NK-92 (cell line): ENCODE results near the gene SYNJ2.
"Not testable (repeated sequence)": the region's sequence is repeated elsewhere in the genome, so short reads cannot be mapped to it uniquely, and the experiment has no call there.

Source experiments
- DNase-seq: peaks from one replicate; lab custom pipeline; 2025; ENCODE audit not compliant: unreplicated experiment; lab: John Stamatoyannopoulos, UW

Gene SYNJ2

DNA sequence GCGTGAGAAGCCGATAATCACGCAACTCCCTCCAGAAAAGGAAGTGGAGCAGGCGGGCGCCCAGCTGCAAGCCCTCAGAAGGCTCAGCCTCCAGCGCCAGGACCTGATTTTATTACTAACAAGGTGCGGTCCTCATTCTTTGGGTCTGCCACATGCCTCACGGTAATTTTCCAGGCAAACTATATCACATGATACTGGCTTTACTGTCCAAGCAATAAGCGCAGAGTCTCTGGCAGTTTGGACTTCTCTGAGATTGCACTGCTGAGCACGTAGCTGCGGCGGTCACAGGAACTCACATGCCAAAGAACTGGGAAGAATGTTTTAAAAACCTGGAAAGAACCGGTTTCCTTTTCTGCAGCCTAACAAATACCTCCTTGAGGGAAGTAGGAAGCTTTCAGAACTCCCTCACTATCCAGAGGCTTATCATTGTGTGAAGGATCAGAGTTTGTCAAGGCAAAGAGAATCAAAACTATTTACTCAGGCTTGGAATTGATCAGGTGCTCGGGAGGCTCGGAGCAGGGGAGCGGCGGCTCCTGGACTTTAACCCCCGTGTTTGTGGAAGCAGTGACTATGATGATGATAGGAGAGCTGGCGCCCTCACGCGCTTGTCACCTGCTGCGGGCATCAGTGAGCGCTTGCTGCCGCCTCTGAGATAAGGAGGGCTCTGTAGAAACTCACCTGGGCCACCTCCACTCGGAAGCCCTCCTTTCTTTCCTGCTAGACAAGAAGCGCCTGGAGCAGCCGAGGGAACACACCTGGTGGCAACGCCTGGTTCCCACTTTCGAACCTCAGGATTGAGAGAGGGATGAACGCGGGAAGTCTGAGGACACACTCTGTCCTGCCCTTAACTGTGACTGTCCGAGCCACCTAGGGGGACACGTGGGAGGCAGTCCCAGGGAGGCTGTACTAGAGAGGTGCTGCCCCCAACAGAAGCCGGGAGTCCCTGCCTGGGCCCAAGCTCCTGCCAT, 27.2 kb upstream of the SYNJ2 start:
- no peak for DNase-seq

DNA sequence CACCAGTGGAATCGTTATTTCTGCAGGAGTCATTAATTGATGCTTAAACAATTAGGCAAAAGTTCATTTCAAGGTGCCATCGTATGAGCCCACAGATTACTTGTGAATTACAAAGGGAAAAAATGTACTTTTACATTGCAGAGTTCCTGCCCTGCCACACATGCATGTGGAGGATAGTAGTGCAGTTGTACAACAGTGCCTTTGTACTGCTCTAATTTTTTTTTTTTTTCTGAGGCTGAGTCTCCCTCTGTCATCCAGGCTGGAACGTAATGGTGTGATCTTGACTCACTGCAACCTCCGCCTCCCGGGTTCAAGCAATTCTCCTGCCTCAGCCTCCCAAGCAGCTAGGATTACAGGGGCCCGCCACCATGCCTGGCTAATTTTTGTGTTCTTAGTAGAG, 26.0 kb upstream of the SYNJ2 start:
- DNase-seq, result no peak

DNA sequence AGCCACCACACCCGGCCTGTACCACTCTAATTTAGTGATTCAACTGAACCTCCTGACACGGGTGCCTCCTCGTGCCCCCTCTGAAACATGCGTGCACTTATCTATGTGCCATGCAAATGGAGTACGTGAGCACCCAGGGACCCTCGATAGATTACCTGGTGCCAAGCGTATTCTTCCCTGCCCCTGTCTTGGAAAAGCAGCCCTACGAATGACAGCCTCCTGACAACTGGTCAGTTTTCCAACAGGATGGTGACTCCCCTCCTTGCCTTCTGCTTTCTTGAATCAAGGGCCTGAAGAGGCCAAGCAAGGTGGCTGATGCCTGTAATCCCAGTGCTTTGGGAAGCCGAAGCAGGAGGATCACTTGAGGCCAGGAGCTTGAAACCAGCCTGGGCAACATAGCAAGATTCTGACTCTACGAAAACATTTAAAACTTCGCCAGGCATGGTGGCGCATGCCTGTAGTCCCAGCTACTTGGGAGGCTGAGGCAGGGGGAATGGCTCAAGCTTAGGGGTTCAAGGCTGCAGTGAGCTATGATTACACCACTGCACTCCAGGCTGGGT, 25.4 kb upstream of the SYNJ2 start:
- DNase-seq, result no peak

DNA sequence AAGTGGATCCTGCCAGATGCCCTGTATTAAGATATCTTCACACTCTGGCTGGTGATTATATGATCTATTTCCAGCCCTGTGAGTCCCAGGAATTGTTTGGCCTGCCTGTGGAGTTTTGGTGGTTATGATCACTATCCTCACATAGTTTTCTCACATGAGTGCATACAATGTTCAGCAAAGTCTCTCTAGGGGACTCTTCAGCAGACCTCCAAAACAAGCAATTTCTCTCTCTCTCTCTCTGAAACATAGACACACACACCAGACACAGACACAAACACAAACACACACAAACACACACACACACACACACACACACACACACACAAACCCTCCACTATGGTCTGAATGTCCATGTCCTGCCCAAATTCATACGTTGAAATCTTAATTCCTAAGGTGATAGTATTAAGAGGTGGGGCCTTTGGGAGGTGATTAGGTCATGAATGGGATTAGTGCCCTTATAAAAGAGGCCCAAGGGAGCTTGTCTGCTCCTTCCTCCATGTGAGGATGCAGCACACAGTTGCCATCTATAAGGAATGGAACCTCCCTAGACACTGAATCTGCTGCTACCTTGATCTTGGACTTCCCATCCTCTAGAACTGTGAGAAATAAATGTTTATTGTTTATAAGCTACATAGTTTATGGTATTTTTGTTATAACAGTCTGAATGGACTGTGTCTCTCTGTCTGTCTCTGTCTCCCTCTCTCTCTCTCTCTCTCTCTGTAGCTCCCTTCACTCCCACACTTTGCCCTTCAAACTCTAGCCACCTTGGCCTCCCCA, 22.0 kb upstream of the SYNJ2 start:
- DNase-seq, result no peak

DNA sequence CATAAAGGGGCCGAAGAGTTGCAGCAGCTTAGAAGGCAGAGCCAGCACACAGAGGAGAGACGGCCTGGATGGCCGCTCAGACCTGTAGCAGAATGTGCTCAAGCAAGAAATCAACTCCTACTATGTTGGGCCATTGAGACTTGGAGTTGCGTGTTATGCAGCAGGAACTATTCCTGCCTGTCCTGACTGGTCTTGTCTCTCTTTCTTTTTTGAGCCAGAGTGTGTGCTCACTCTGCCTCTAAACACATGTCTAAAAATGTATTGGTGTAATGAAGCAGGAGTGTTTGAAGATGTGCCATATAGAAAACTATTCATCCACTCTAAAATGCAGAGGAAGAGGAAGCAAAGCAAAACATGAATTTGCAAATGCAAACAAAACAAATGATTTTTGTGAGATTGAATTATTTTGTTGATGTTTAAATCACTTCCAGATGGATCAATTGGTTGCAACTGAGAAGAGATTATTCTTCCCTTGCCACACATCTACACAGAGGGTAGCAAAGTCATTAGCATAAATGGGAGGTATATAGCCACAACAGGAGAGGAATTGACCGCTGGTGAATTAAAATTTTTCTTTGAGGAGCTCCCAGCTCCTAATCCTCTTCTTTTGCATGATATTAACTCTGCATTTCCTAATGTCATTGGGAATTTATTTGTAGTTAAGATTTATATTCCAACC, 20.4 kb upstream of the SYNJ2 start:
- no peak for DNase-seq

DNA sequence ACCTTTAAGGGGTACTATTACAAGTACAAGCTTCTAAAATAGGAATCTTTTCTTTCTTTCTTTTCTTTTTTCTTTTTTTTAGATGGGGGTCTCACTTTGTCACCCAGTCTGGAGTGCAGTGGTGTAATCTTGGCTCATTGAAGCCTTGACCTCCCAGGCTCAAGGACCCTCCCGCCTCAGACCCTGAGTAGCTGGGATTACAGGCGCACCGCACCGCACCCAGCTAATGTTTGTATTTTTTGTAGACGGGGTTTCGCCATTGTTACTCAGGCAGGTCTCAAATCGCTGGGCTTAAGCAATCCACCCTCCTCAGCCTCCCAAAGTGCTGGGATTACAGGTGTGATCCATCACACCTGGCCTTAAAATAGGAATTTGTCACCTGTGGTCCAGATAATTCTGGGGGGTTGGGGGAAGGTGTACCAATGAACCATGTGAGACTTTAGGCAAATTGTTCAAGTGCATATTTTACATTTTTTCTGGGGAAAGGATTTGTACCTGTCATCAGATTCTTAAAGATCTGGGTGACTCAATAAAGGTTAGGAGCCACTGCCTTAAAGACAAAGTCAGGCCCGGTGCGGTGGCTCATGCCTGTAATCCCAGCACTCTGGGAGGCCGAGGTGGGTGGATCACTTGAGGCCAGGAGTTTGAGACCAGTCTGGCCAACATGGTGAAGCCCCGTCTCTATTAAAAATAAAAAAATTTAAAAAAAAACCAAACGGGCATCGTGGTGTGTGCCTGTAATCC, 19.7 kb upstream of the SYNJ2 start:
- no peak for DNase-seq

DNA sequence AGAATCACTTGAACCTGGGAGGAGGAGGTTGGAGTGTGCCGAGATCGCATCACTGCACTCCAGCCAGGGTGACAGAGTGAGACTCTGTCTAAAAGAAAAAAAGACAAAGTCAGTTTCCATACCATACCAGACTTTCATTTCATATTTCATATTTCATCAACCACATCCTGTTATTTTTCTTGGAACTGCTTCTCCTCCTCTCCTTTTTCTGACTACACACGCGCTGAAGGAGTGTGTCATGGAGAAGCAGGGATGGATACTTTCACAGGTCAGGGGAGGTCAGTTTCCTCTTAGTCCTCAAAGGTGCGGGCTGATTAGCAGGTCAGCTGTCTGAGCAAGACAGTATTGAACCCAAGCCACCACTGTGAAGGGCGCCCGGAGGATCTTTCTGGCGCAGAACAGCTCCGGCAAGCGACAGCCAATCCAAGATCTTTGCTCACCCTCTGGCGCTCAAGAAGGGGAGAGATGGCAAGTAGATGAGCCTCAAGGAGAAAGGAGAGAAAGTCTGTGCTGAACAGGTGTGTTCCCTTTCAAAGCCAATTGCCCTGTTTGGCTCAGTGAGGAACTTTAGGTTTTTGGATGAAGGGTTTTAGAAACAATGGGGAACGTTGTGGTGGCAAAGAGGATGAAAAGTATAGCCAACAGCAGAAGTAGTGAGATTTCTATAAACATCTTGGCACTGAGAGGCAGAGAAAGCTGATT, 18.9 kb upstream of the SYNJ2 start:
- DNase-seq, result no peak

DNA sequence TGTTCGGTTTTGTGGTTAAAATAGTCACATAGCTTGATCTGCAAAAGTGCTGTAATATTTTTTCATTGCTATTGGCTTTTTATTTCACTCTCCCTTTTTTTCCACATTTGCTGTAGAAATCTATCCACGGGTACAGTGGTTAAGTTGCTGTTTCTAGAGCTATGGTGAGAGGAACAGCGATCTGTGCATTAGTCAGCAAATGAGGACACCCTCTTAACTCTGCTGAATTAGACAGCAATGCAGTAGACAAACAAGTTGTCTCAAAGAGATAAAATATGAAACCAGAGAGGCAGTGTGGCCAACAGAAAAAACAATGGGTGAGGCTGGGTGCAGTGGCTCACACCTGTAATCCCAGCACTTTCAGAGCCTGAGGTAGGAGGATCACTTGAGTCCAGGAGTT, 17.6 kb upstream of the SYNJ2 start:
- no peak for DNase-seq

DNA sequence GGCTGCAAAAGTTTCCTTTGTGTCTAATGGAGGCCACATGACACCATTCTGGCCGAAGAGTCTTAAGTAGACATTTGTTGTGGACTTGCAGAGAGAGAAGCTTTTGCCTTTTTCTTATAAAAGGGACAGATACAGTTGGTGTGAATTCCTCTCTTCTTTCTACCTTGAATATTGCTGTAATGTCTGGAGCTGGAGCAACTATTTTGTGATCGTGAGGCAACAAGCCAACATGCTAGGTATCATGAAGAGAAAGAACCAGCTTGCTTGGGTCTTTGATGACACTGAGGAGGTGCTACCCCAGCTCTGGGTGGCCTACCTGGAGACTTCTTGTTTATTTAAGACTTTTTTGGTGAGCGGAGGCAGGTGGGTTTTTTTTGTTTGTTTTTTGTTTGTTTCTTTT, 16.3 kb upstream of the SYNJ2 start:
- no peak for DNase-seq

DNA sequence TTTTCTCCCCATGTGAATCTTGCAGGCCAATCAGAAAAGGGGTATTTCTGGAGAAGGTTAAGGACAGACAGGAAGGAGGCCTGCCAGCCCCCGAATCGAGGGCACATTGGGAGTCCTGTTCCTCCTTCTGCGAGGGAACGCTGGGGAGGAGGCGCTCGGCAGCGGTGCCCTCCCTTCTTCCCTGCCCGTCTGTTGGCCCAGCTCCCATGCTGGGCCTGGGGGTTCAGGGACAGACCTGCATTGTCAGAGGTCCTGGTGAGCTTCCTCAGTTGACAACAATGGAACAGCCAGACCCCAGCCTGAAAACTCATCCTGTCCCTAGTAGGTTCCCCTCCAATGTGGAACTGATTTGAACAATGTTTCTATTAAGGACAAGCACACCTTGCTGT, 15.1 kb upstream of the SYNJ2 start:
- no peak for DNase-seq

DNA sequence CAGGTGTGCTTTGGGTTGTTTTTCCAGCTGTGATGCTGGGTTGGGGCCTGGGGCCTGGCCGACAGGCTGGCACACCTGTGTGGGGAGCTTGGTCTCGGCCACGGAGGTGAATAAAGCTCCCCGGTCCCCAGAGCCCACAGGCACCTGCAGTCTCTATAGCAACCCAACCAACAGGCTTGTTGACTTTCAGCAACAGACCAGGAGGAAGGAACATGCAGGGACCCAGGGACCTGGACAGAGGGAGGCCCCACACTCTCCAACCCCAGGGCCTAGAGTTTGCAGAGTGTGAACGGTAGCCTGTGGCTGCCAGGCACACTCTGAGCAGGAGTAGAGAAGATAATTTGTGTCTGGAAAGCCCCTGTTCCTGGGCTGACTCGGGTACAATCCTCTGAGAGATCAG, 14.6 kb upstream of the SYNJ2 start:
- no peak for DNase-seq

DNA sequence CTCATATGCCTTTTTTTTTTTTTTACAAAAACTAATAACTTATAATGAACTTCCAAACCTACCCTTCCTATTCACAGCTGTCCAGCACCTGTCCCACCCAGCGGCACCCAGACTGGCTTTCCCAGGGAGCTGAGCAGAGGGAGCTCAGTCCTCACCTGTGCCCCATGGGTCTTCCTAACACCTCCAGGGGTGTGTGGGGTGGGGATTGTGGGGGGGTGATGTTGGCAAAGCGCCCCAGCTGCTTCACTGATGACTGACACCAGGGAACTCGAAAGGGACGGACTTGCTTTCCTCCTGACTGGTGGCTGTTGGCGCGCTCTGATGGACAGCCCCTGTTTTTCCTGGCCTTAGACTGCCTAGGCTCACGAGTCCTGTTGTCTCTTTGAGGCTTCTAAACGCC, 14.2 kb upstream of the SYNJ2 start:
- DNase-seq, result no peak

DNA sequence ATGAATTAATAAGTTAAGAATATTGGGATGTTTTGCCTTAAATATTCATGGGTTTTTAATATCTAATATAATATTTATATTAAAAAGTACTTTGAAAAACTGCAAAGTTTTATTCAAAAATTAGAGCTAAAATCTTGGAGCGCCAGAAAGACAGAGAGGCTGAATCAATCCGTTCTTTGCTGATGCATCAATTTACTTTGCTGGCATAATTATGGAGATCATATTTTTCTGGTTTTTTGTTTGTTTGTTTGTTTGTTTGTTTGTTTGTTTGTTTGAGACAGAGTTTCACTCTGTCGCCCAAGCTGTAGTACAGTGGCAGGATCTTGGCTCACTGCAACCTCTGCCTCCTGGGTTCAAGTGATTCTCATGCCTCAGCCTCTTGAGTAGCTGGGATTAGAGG, 9.5 kb upstream of the SYNJ2 start:
- not testable (repeated sequence) for DNase-seq

DNA sequence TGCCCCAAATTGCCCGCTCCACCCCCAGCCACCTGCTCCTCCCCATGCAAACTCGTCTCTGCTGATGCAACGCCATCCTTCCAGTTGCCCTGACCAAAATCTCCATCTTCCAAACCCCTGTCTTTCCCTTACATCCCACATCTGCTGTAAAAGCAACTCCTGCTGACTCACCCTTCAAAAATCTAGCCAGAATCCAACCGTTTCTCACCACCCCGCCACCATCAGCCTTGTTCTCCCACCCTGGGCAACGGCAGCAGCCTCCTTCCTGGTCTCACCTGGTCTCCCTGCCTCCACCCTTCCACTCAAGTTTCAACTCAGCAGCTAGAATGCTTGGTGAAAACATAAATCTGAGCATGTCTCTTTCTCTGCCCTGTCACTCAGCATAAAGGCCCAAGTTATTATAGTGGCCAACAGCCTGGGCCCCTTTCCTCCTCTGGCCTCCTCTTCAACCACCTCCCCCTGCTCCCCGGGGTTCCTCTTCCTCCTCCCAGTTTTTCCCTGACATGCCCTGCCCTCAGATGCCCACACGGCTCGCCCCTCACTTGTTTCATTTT, 7.2 kb upstream of the SYNJ2 start:
- DNase-seq, result no peak

DNA sequence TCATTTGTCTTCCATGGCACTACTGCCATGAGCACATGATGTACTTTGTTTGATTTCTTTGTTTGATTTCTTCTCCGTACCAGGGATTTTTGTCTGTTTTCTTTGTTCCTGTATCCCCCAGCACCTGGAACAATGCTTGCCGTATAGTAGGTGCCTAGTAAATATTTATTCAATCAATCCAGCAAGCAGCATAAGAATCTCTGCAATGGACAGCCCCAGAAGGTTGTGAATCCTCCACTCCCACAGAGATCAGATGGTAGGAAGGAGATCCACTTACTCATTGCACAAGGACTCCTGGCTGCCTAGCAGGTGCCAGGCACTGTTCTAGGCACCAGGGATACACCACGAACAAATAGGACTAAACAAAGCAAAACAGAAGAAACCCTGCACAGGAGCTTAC, 6.7 kb upstream of the SYNJ2 start:
- DNase-seq, result no peak

DNA sequence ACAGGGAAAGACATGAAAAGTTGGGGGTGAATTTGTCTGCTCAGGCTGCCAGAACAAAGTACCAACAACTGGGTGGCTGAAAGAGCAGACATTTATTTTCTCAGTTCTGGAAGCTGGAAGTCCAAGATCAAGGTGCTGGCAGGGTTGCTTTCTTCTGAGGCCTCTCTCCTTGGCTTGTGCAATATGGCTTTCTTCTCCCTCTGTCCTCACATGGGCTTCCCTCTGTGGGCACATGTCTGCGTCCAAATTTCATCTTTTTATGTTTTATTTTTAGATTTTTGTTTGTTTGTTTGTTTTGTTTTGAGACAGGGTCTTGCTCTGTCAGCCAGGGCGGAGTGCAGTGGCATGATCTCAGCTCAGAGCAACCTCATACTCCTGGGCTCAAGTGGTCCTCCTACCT, 6.2 kb upstream of the SYNJ2 start:
- no peak for DNase-seq

DNA sequence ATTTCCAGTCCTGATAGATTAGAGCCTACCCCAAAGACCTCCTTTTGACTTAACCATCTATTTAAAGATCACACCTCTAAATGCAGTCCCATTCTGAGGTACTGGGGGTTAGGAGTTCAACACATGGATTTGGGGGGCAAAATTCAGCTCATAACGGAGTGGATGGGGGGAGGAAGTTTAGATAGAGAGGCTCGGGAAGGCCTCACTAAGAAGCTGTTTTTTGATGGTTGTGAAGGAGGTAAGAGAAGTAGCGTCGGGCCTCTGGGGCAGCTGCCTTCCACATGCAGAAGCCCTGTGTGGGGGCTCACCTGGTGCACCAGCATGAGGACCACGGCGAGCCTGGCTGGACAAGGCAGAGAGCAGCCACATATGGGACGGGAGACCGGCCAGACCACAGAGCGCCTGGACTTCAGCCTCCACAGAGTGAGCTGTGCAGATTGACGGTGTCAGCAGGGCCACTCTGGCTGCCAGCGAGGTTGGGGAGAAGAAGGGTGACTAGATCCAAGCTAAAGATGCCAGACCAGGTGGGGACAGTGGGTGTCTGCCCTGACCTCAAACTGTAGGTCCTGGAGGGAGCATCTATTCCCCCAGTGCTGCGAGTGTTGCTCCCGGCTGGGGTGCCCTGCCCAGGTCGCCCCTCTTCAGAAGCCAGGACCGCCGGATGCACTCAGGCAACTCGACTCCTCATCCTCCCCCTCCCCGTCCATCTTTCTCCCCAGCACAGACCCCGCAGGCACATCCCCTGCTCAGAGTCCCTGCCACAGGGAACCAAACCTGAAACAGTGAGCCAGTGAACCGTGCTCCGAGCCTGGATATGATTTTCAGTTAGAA, 5.1 kb upstream of the SYNJ2 start:
- no peak for DNase-seq

DNA sequence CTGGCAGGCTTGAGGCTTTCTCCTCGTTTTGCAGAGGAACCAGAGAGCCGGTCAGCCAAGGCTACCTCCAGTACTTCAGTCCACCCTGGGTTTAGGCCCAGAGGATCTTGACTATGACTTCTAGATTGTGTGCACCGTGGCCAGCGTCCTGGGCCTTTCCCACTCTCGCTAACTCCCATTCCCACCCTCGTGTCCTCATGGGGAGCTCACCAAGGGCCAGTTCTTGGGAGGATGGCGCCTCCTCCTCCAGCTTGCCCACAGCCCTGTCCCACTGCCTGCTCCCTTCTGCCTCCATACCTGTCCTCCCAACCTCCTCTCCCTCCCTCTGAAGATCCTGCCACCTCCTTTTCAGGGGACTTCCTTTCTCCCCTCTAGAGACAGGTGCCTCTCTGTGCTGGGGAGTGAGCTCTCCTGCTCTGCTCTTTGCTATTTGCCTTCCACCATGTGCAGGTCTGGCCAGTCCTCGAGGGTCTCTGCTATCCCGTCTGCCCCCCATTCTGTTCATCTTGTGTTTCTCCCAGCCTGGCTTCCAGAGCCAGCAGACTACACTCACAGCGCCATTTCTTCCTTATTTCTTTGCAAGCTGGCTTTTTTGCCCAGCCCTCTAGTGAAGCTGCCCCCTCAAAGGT, 4.4 kb upstream of the SYNJ2 start:
- DNase-seq, result no peak
